HG02970 (cell line): ENCODE measurements around the gene OR2T10.
A peak's percentile ranks its signal among the peaks of the same experiment; 100 is the strongest.
"Not testable (repeated sequence)": the region's sequence is repeated elsewhere in the genome, so short reads cannot be mapped to it uniquely, and the experiment has no call there.

Experiments
- ATAC-seq: cut with Tn5 transposase; IDR thresholded peaks from one replicate; pipeline ENCODE4 v1.9.1; 2021; ENCODE audit warnings: mild to moderate bottlenecking, moderate library complexity, moderate number of reproducible peaks; ENCODE audit not compliant: unreplicated experiment, low FRiP score

OR2T10 gene

GRCh38 chr1:248599396-248599795 lies 1.9 kb upstream of the OR2T10 start:
- ATAC-seq: no peak

DNA sequence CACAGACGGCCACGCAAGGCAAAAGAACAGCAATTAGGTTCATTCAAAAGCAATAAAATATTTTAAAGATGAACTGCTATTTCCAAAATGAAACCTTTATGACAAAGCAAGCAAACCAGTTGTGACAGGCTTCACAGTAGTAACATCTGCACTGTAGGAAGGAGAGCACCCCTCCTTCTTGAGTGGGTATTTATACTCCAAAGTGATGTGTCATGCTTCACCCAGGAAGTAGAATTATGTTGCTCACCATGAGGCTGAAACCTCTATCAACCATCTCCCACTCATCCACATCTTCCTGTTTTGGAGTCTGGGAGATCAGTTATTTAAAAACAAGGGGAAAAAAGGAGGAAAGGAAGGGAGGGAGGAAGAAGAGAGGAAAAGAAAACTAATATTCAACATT lies 885 bp downstream of the OR2T10 start:
- ATAC-seq: no peak

- no peak for ATAC-seq
Measured at GRCh38 chr1:248593226-248593625, 4.3 kb downstream of the OR2T10 start.

- no peak for ATAC-seq
Measured at GRCh38 chr1:248592655-248593054, 4.8 kb downstream of the OR2T10 start.

- no peak for ATAC-seq
Measured at GRCh38 chr1:248590055-248590454, 7.4 kb downstream of the OR2T10 start.

- no peak for ATAC-seq
Measured at GRCh38 chr1:248589334-248589733, 8.2 kb downstream of the OR2T10 start.

DNA sequence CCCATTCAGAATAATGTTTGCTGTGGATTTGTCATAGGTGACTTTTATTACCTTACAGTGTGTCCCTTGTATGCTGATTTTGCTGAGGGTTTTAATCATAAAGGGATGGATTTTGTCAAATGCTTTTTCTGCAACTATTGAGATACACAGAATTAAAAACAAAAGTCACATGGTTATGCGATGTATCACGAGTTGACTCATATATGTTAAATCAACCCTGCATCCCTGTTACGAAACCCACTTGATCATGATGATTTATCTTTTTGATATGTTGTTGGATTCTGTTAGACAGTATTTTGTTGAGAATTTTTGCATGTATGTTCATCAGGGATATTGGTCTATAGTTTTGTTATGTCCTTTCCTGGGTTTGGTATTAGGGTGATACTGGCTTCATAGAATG lies 12.2 kb downstream of the OR2T10 start:
- no peak for ATAC-seq

- no peak for ATAC-seq
Measured at GRCh38 chr1:248576260-248576980, 21.1 kb downstream of the OR2T10 start.

- not testable (repeated sequence) for ATAC-seq
Measured at GRCh38 chr1:248574657-248575056, 22.8 kb downstream of the OR2T10 start, which contains the start of gene OR2T34. OR2T34 (minus strand) TSS chr1:248574757; CDS start chr1:248574757, 0 bp downstream.

- ATAC-seq: not testable (repeated sequence)
Measured at GRCh38 chr1:248573856-248574255, 23.6 kb downstream of the OR2T10 start.

DNA sequence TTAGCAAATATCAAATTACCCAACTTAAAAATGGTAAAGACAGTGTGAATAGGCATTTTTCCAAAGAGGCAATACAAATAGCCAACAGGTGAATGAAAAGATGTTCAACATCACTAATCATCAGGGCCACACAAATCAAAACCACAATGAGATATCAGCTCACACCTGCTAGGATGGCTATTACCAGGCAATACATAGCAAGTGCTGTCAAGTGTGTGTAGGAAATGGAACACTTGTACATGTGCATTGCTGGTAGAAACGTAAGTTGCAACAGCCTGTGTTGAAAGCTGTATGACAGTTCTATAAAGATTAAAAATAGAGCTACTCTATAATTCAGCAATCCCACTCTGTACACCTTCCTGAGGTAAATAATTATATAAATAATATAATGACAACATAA lies 25.5 kb downstream of the OR2T10 start:
- peak; percentile 60 for ATAC-seq

- not testable (repeated sequence) for ATAC-seq
Measured at GRCh38 chr1:248570811-248571210, 26.7 kb downstream of the OR2T10 start.

DNA sequence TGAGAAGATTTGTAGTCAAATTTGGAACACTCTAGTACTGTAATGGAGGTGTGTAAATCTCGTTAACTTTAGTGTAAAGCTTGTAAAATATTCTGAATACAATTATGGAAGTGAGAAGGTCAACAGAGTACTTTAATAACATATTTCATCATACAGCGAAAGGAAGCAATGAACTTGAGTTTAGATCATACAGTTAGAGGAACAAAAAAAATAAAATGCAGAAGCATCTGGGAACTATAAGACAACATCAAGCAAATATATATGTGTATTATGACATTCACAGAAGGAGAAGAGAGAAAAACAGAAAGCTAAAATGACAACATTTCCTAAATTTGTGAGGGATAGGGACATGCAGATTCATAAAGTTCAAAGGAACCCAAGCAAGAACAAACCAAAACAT lies 28.5 kb downstream of the OR2T10 start:
- not testable (repeated sequence) for ATAC-seq

GRCh38 chr1:248565530-248566373 lies 31.7 kb downstream of the OR2T10 start:
- not testable (repeated sequence) for ATAC-seq

GRCh38 chr1:248562672-248563071 lies 34.8 kb downstream of the OR2T10 start, which contains the start of gene OR2T29:
OR2T29 (minus strand) TSS chr1:248562772; CDS start chr1:248559491, 3,281 bp downstream.
- ATAC-seq: not testable (repeated sequence)

DNA sequence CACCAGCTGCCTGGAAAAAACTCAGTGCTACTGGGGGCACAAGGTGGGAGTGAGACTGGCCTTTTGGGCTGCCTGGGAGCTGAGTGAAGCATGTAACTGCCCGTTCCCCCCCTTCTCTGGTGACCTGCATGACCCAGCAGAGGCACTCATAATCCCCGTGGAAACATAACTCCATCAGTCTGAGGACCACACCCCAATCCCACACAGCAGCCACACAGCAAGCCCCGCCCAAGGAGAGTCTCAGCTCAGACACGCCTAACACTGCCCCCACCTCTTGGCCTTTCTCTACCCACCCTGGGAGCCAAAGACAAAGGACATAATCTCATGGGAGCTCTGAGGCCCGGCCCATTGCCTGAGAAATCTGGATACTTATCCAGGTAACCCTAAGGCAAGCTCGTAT lies 46.5 kb downstream of the OR2T10 start:
- ATAC-seq: not testable (repeated sequence)

- not testable (repeated sequence) for ATAC-seq
Measured at GRCh38 chr1:248547383-248547782, 50.1 kb downstream of the OR2T10 start.
